Stimulated activated CD4-positive, alpha-beta T cell treated with anti-CD3 and anti-CD28 coated beads, Interleukin-1b, Interleukin-23, amount 100 ng/mL, for 1 hour (primary cell): ENCODE results near the gene SIPA1L3.

ENCODE experiments used
- DNase-seq, 2 donors: peaks; one replicate each; pipeline ENCODE4 v3.0.0-alpha.2; 2020; ENCODE audit warnings: low read depth in 2 of 2

The SIPA1L3 gene

GRCh38 chr19:38234615-38235014 is 327.6 kb downstream of the SIPA1L3 start:
- no peak for DNase-seq

GRCh38 chr19:38239816-38240215 is 332.8 kb downstream of the SIPA1L3 start:
- no peak for DNase-seq

DNA sequence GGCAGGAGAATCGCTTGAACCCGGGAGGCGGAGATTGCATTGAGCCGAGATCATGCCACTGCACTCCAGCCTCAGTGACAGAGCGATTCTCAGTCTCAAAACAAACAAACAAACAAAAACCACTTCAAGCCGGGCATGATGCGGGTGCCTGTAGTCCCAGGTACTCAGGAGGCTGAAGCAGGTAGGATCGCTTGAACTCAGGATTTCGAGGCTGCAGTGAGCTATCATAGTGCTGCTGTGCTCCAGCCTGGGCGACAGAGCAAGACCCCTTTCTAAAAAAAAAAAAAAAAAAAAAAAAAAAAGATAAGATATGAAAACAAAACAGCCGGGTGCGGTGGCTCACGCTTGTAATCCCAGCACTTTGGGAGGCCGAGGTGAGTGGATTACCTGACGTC is 336.3 kb downstream of the SIPA1L3 start:
- DNase-seq, result no peak

DNA sequence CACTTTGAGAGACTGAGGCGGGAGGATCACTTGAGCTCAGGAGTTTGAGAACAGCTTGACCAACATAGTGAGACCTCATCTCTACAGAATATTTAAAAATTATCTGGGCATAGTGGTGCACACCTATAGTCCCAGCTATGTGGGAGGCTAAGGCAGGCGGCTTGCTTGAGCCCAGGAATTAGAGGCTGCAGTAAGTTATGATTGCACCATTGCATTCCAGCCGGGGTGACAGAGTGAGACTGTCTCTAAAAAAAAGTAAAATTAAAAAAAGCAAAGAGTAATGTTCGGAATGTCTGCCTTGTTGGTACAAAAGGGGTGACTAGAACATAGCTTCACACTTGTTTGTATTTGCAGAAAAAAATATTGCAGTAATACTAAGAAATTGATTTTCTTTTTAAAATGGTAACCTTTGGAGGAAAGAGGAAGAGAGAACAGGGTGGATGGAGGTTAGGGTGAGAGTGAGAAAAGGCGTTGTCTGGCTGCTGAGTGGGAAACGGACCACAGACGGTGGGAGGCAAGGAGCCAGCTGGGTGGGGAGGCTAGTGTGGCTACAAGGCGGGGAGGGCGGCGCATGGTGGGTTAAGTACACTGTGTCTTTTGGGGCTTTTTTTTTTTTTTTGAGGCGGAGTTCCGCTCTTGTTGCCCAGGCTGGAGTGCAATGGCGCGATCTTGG is 339.0 kb downstream of the SIPA1L3 start:
- DNase-seq, result no peak

DNA sequence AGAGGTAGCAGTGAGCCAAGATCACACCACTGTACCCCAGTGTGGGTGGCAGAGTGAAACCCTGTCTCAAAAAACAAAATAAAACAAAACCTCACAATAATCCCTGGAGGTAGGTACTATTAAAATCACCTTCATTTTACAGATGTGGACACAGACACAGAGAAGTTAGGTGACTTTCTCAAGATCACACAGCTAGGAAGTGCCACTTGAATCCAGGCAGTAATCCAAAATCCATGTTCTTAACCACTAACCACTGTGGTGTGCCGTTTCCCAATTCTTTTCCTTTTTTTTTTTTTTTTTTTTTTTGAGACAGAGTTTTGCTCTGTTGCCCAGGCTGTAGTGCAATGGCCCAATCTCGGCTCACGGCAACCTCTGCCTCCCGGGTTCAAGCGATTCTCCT is 340.1 kb downstream of the SIPA1L3 start:
- DNase-seq, result no peak

- no peak for DNase-seq
Measured at GRCh38 chr19:38247734-38248268, 340.8 kb downstream of the SIPA1L3 start.

- DNase-seq, result no peak
Measured at GRCh38 chr19:38248421-38248820, 341.4 kb downstream of the SIPA1L3 start.

- no peak for DNase-seq
Measured at GRCh38 chr19:38250428-38250820, 343.4 kb downstream of the SIPA1L3 start.

DNA sequence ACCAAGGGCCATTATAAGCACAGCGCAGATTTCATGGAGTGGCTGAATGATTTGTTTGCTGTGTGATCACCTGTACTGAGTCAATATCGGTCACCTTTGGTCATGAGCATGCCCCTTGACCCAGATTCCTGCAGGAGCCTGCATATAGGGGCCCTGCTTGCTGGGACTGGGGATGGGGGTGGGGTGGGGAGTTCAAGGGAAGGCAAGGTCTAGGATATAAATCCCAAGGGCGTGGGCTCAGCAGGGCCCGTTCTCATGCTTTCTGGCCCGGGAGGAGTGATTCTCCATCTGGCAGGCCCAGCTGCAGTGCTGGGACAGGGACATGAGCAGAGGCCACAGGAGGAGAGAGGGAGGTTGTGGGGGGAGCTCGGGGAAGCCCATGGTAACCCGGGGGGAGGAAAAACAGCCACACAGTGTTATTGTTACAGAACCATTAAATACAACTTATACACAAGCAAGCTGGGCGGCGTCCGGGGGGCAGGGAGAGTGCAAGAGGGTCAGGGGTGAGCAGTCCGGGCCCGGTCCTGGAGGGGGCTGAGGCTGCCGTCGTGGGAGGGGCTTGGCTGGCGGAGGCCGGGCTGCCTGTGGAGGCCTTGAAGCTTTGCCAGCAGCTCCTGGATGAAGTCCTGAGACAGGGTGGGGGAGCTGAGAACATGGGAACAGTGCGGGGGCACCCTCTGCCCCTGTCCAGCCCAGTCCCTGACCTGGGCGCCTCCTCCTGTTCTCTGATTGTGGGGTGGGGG is 344.0 kb downstream of the SIPA1L3 start:
- no peak for DNase-seq

DNA sequence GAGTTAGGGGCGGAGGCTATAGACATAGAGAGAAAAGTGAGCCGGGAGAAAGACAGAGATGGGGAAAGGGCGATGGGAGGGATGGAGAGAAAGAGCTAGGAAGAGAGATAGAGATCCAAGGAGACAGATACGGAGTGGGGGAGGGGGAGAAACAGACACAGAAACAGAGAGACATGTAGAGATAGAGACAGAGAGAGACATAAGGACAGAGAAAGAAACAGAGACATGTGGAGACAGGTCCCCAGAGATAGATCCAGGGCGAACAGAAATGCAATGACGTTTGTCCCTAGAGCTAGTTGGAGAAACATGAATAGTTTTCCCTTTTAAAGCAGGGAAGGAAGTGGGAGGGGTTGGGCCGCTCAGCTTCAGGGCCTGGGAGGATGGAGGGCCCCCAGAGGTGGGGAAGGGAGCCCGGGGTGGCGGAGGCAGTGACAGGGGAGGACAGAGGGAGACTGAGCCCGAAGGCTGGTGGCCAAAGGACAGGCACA is 344.6 kb downstream of the SIPA1L3 start:
- no peak for DNase-seq

GRCh38 chr19:38252385-38252784 is 345.4 kb downstream of the SIPA1L3 start:
- no peak for DNase-seq

DNA sequence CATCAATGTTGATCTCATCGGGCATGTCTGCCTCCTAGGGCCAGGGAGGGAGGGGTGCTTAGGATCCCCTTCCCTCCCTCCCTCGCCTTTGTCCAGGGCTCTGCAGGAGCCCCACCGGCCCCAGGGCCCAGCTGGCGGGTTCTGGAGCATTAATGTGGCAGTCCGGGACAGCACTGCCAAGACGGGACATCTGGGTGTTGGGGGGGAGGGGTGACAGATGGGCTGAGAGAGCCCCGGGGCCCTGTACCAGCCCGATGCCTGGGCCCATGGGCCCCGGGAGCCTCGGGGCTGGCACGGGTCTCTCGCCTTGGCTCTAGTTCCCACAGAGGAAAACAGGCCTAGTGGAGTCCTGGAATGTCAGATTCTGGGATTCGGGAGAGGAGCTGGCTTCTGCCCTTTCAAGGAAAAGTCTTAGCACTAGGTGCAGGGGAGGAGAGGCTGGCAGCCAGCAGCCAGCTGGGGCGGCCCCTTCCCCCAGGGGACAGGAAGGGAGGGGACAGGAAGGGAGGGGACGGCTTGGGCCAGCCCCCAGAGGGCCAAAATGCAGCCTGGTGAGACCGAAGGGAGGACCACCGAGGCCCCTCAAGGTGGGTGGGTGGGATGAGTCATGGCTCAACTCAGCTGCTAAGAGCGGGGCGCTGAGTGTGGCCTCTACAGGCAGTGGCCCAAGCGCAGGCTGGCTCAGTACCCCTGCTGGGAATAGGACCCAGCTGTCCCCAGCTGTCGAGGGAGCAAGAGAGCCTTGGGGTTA is 346.1 kb downstream of the SIPA1L3 start:
- no peak for DNase-seq

GRCh38 chr19:38253788-38254187 is 346.8 kb downstream of the SIPA1L3 start:
- no peak for DNase-seq

DNA sequence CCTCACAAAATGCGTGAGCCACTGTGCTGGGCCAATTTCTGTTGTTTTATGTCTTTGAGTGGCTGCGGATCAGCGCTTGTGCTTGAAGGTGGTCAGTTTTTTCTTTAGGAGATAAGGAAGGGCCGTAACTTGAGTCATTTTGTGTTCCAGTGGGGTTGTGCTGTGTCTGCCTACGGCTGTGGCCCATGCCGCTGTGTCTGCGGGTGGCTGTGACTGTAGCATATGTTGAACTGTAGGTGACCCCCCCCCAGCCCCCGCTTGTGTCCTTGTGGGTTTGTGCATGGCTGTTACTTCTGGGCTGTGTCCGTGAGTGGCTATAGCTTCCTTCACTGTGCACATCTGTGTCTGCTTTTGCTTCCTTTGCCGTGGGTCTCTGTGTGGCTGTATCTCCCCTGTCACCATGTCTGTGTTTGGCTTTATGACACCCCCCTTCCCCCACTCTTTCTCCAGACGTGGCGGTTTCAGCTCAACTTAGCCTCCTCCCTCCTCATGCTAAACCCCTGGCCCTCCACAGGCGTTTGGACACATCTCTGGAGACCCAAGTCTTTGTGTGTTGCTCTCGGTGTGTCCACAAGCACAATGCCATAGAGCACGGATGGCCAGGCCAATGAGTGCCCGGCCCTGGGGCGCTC is 348.5 kb downstream of the SIPA1L3 start:
- no peak for DNase-seq
